Effector memory CD4-positive, alpha-beta T cell (primary cell): Measurements from ENCODE around the gene KRTAP27-1.

ENCODE experiments used
- DNase-seq, 3 donors: peaks; one replicate each; pipeline ENCODE4 v3.0.0-alpha.2; 2020
- H3K27ac ChIP-seq: 2 replicates; pipeline ENCODE4 v1.7.0; 2013; ENCODE audit warnings: mild to moderate bottlenecking, low read length, moderate library complexity; ENCODE audit not compliant: insufficient read depth, poor library complexity, severe bottlenecking
- H3K27me3 ChIP-seq: replicated peaks from 2 replicates; pipeline ENCODE4 v1.7.0; 2013; ENCODE audit warnings: mild to moderate bottlenecking, low read length; ENCODE audit not compliant: insufficient read depth, control insufficient read depth, poor library complexity, severe bottlenecking
- H3K36me3 ChIP-seq: 2 replicates; pipeline ENCODE4 v1.7.0; 2013; ENCODE audit warnings: mild to moderate bottlenecking, low read length, moderate library complexity; ENCODE audit not compliant: control insufficient read depth, insufficient read depth
- H3K4me1 ChIP-seq: 2 replicates; pipeline ENCODE4 v1.7.0; 2013; ENCODE audit warnings: low read length, mild to moderate bottlenecking; ENCODE audit not compliant: control insufficient read depth, insufficient read depth, poor library complexity, severe bottlenecking
- H3K4me3 ChIP-seq: 2 replicates; pipeline ENCODE4 v1.7.0; 2013; ENCODE audit warnings: low read length, low read depth, mild to moderate bottlenecking; ENCODE audit not compliant: insufficient read depth, poor library complexity, severe bottlenecking
- H3K9me3 ChIP-seq: 2 replicates; pipeline ENCODE4 v1.7.0; 2013; ENCODE audit warnings: mild to moderate bottlenecking, low read length, moderate library complexity; ENCODE audit not compliant: control insufficient read depth

Gene KRTAP27-1

DNA sequence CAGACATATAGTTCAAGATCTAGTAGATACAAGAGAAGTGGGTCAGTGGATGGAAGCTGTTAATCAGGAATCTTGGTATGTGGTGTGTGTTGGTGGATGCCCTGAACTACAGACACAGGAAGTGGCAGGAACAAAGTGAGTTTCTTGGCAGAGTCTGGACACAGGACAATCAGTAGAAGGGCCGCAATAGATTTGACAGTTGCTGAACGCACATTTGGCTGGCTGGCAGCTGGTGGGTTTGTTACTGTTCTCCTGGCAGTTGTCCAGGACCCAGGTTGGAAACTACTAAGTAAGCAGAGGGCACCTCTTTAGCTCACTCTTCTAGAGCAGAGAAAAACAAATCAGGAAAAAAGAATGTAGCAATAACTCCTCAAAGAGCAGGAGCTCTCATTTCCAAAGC lies 30.6 kb downstream of the KRTAP27-1 start:
- no peaks in the 10 kb centered on the region for H3K36me3 ChIP-seq
- no peaks in the 10 kb centered on the region for H3K9me3 ChIP-seq

DNA sequence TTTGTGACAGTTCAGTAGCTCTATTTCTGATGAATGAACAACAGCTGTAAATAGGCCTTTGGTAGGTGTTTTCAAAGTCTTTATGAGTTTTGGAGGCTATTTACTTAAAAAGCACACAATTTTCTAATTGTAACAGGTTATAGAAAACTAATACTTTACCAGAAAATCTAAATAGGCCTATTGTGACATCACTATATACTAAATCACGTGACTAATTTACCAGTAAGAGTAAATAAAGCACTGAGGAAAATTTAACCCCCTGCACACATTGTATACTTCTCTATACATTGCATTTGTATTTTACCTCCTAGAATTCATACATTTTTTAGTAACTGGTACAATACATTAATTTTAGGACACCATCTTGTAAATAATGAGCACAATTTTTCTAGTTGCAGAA lies 32.4 kb downstream of the KRTAP27-1 start:
- DNase-seq, result no peak
- no peaks in the 10 kb centered on the region for H3K4me1 ChIP-seq
- H3K36me3 ChIP-seq, result no peaks in the 10 kb centered on the region
- H3K27me3 ChIP-seq, result no peaks in the 10 kb centered on the region
- no peaks in the 10 kb centered on the region for H3K9me3 ChIP-seq
- H3K4me3 ChIP-seq, result no peak overlapping the region
- no peak overlapping the region for H3K27ac ChIP-seq

More for the DNA sequence above, 30.6 kb downstream of the KRTAP27-1 start:
- Histone ChIP-seq H3K4me3 (no peak overlapping the region), H3K4me1 (no peaks in the 10 kb centered on the region), H3K27me3 (no peaks in the 10 kb centered on the region), H3K27ac (no peak overlapping the region)
- DNase-seq, result no peak

DNA sequence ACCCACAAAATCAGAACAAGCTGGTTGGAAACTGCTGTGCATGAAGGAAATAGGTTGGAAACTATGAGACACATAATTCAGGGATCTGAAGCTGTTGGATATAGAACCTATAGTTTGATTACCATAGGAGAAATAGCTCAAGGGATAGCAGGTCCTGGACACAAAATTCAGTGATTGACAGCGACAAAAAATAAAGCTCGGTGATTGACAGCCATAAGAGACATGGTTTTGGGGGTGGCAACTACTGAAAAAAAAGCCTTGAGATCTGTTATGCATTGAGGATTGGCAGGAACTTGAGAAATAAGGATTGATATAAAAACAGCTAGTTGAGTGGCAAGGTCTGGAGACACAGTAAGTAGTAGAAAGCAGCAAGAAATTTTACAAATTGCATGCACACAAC lies 48.3 kb downstream of the KRTAP27-1 start, which contains the start of gene KRTAP25-1:
KRTAP25-1 (minus strand) TSS at position 300 of the 400 bp plus-strand sequence; CDS start at position 276, 24 bp downstream.
- no peaks in the 10 kb centered on the region for H3K4me1 ChIP-seq
- H3K27ac ChIP-seq, result no peak within 1 kb of the TSS
- DNase-seq, result no peak
- no peaks in the 10 kb centered on the region for H3K9me3 ChIP-seq
- no peaks in the 10 kb centered on the region for H3K27me3 ChIP-seq
- no peak within 1 kb of the TSS for H3K4me3 ChIP-seq
- H3K36me3 ChIP-seq, result no peaks in the 10 kb centered on the region
